ENCODE results near the gene SEC14L1. TPM values are rescaled to one million over a fixed set of nuclear protein-coding genes. Genes with fewer than 3 reads are reported as not detected.

Gene SEC14L1
- polyA plus RNA-seq, 2 of the 4 experiments (the other 2 are of a cell fraction): 27.5 to 40.4 TPM

GRCh38 chr17:77124192-77124889, 16.4 kb upstream of the SEC14L1 start (continued):
- no peak for TF ChIP-seq ESRRA (IDR thresholded peaks at IDR 0.05; ENCODE audit: borderline replicate concordance, low read length)
- peak; percentile 23; the same call in 1 of the 2 replicates for TF ChIP-seq TFCP2L1 (CRISPR knock-in tag; IDR thresholded peaks at IDR 0.05)
- TF ChIP-seq SMC3 (IDR thresholded peaks at IDR 0.05): no peak
- no peak for TF ChIP-seq ZSCAN20 (CRISPR knock-in tag; IDR thresholded peaks at IDR 0.05)
- 0 out of 2 replicates have a peak, but pooled peaks have one; percentile 15 for TF ChIP-seq NFE2L2 (conservative IDR thresholded peaks at IDR 0.05; ENCODE audit: low read length)
- no peak; the same call in 1 of the 2 replicates for TF ChIP-seq ZNF302 (CRISPR knock-in tag; IDR thresholded peaks at IDR 0.05)
- TF ChIP-seq EHF (CRISPR knock-in tag; IDR thresholded peaks at IDR 0.05): 0 out of 2 replicates have a peak, but pooled peaks have one; percentile 29
- no peak for TF ChIP-seq KDM1A (IDR thresholded peaks at IDR 0.05; ENCODE audit: low read depth)
- no peak for TF ChIP-seq BHLHE40 (IDR thresholded peaks at IDR 0.05; ENCODE audit: low read depth, low read length)
- TF ChIP-seq POLR2AphosphoS2 (conservative IDR thresholded peaks at IDR 0.05; ENCODE audit: low read length): no peak
- TF ChIP-seq ELK1 (IDR thresholded peaks at IDR 0.05; ENCODE audit: low read depth, low read length): no peak
- no peak for TF ChIP-seq HEYL (CRISPR knock-in tag; IDR thresholded peaks at IDR 0.05)
- TF ChIP-seq MAZ (IDR thresholded peaks at IDR 0.05; ENCODE audit: borderline replicate concordance, low read depth, low read length): no peak
- no peak for TF ChIP-seq HDAC2 (IDR thresholded peaks at IDR 0.05)
- peak; percentile 68 for TF ChIP-seq ATOH8 (CRISPR knock-in tag; IDR thresholded peaks at IDR 0.05; ENCODE audit: low read depth)
- no peak; the same call in 1 of the 2 replicates for TF ChIP-seq HOXB5 (CRISPR knock-in tag; IDR thresholded peaks at IDR 0.05)
- no peak for TF ChIP-seq RNF2 (IDR thresholded peaks at IDR 0.05; ENCODE audit: borderline replicate concordance, low read depth)
- no peak for TF ChIP-seq MYC (IDR thresholded peaks at IDR 0.05; ENCODE audit: borderline replicate concordance, low read length)
- peak in 1 of 2 experiments; percentile 13; a peak in 1 of 5 replicates for TF ChIP-seq EP300 (IDR thresholded peaks at IDR 0.05)
- TF ChIP-seq SREBF2 (IDR thresholded peaks at IDR 0.05): no peak
- no peak for TF ChIP-seq CEBPB (IDR thresholded peaks at IDR 0.05)
- TF ChIP-seq CBX8 (IDR thresholded peaks at IDR 0.05): no peak
- TF ChIP-seq PHF8 (IDR thresholded peaks at IDR 0.05; ENCODE audit: borderline replicate concordance, low read depth): no peak
- TF ChIP-seq E2F6 (IDR thresholded peaks at IDR 0.05; ENCODE audit: borderline replicate concordance, low read depth): no peak
- no peak for TF ChIP-seq REST (IDR thresholded peaks at IDR 0.05)
- TF ChIP-seq FOSL2 (IDR thresholded peaks at IDR 0.05): no peak
- TF ChIP-seq FOSL2 (CRISPR knock-in tag; IDR thresholded peaks at IDR 0.05): peak; percentile 52
- 0 out of 2 replicates have a peak, but pooled peaks have one; percentile 43 for TF ChIP-seq HOXA7 (CRISPR knock-in tag; IDR thresholded peaks at IDR 0.05)
- TF ChIP-seq RAD21 (conservative IDR thresholded peaks at IDR 0.05 in 1 of 2, IDR thresholded peaks at IDR 0.05 in 1 of 2): no peak
- no peak for TF ChIP-seq CHD4 (IDR thresholded peaks at IDR 0.05; ENCODE audit: borderline replicate concordance)
- TF ChIP-seq MAX (IDR thresholded peaks at IDR 0.05): peak; percentile 30; the same call in 1 of the 2 replicates
- TF ChIP-seq MAFK (IDR thresholded peaks at IDR 0.05; ENCODE audit: partially characterized antibody): peak; percentile 61
- TF ChIP-seq ZC3H11A (IDR thresholded peaks at IDR 0.05): no peak
- TF ChIP-seq RCOR1 (IDR thresholded peaks at IDR 0.05; ENCODE audit: low read depth, low read length): no peak
- TF ChIP-seq HMGXB4 (CRISPR knock-in tag; IDR thresholded peaks at IDR 0.05; ENCODE audit: borderline replicate concordance): no peak
- no peak for TF ChIP-seq NR3C1 (IDR thresholded peaks at IDR 0.05)

Measured in A549 (cell line).